NCI-H128 (cell line): ENCODE results near the gene EEF1AKMT2.
A peak's percentile ranks its signal among the peaks of the same experiment; 100 is the strongest.
"Not testable (repeated sequence)": the region's sequence is repeated elsewhere in the genome, so short reads cannot be mapped to it uniquely, and the experiment has no call there.

ENCODE experiments used
- DNase-seq: peaks from one replicate; lab custom pipeline; 2025; ENCODE audit not compliant: unreplicated experiment; lab: John Stamatoyannopoulos, UW

Gene EEF1AKMT2

GRCh38 chr10:124756156-124756903, 35.4 kb downstream of the EEF1AKMT2 start:
- DNase-seq: no peak

- no peak for DNase-seq
These were observed 36.1 kb downstream of the EEF1AKMT2 start for GRCh38 chr10:124755581-124755980.

GRCh38 chr10:124754227-124754626, 37.5 kb downstream of the EEF1AKMT2 start:
- no peak for DNase-seq

- no peak for DNase-seq
These were observed 42.6 kb downstream of the EEF1AKMT2 start for GRCh38 chr10:124748953-124749645.

- DNase-seq: no peak
These were observed 43.5 kb downstream of the EEF1AKMT2 start for GRCh38 chr10:124748166-124748565.

- DNase-seq: no peak
These were observed 43.9 kb downstream of the EEF1AKMT2 start for GRCh38 chr10:124747745-124748144.

- DNase-seq: no peak
These were observed 44.7 kb downstream of the EEF1AKMT2 start for GRCh38 chr10:124746992-124747391.

GRCh38 chr10:124746447-124746846, 45.2 kb downstream of the EEF1AKMT2 start:
- DNase-seq: not testable (repeated sequence)

GRCh38 chr10:124745673-124746072, 46.0 kb downstream of the EEF1AKMT2 start:
- no peak for DNase-seq

GRCh38 chr10:124745252-124745651, 46.4 kb downstream of the EEF1AKMT2 start:
- DNase-seq: no peak

- peak; percentile 7 for DNase-seq
These were observed 47.3 kb downstream of the EEF1AKMT2 start, which contains the start of gene FAM53B for GRCh38 chr10:124744102-124745050. Gene FAM53B, minus strand, starts transcription at chr10:124744378. Its CDS starts 37,665 bp downstream, at chr10:124706713.

GRCh38 chr10:124743191-124744101, 48.2 kb downstream of the EEF1AKMT2 start:
- no peak for DNase-seq

- no peak for DNase-seq
These were observed 49.1 kb downstream of the EEF1AKMT2 start for GRCh38 chr10:124742413-124743190.

- DNase-seq: no peak
These were observed 49.7 kb downstream of the EEF1AKMT2 start for GRCh38 chr10:124741922-124742412.

GRCh38 chr10:124741281-124741921, 50.3 kb downstream of the EEF1AKMT2 start:
- DNase-seq: peak; percentile 23

GRCh38 chr10:124740369-124741280, 51.1 kb downstream of the EEF1AKMT2 start:
- no peak for DNase-seq

GRCh38 chr10:124739986-124740368, 51.7 kb downstream of the EEF1AKMT2 start:
- no peak for DNase-seq
